Loucy (cell line): ENCODE data around the gene FAM124A.

Experiments used
- H2AFZ ChIP-seq: fragments of 200-600 bp; sonication (generic); 2 replicates; pipeline ENCODE4 v1.6.0; 2016; ENCODE audit warnings: antibody characterized with exemption, mild to moderate bottlenecking, low read length, moderate library complexity
- H3F3A ChIP-seq: fragments of 200-600 bp; 2 replicates; pipeline ENCODE4 v1.6.0; 2016; ENCODE audit warnings: antibody characterized with exemption, low read depth, mild to moderate bottlenecking
- H3K27me3 ChIP-seq: fragments of 200-600 bp; sonication (generic); 2 replicates; pipeline ENCODE4 v1.6.1; 2014; ENCODE audit warnings: low read length, mild to moderate bottlenecking; ENCODE audit not compliant: insufficient read depth, poor library complexity, severe bottlenecking
- H3K36me3 ChIP-seq: fragments of 200-600 bp; sonication (generic); 2 replicates; pipeline ENCODE4 v1.6.1; 2016; ENCODE audit warnings: low read length; ENCODE audit not compliant: insufficient read depth
- H3K4me1 ChIP-seq: fragments of 200-600 bp; sonication (generic); 2 replicates; pipeline ENCODE4 v1.5.1; 2014; ENCODE audit warnings: low read length, mild to moderate bottlenecking; ENCODE audit not compliant: insufficient read depth, poor library complexity, severe bottlenecking
- H3K4me2 ChIP-seq: fragments of 200-600 bp; sonication (generic); 2 replicates; pipeline ENCODE4 v1.6.0; 2014; ENCODE audit warnings: antibody characterized with exemption, low read length, low read depth, mild to moderate bottlenecking; ENCODE audit not compliant: poor library complexity, severe bottlenecking
- H3K4me3 ChIP-seq: fragments of 200-600 bp; sonication (generic); 2 replicates; pipeline ENCODE4 v1.5.1; 2014; ENCODE audit warnings: low read length, mild to moderate bottlenecking, mixed read lengths; ENCODE audit not compliant: poor library complexity, severe bottlenecking
- H3K79me2 ChIP-seq: fragments of 200-600 bp; sonication (generic); 2 replicates; pipeline ENCODE4 v1.6.1; 2014; ENCODE audit warnings: low read length; ENCODE audit not compliant: insufficient read depth
- H3K9ac ChIP-seq: fragments of 200-600 bp; sonication (generic); 2 replicates; pipeline ENCODE4 v1.6.0; 2014; ENCODE audit warnings: mild to moderate bottlenecking, low read depth, low read length, moderate library complexity; ENCODE audit not compliant: poor library complexity, severe bottlenecking
- H3K9me2 ChIP-seq: fragments of 200-600 bp; sonication (generic); replicated peaks from 2 replicates; pipeline ENCODE4 v1.6.1; 2016; ENCODE audit warnings: low read depth, low read length, mixed read lengths
- H3K9me3 ChIP-seq: fragments of 200-600 bp; sonication (generic); 2 replicates; pipeline ENCODE4 v1.6.1; 2014; ENCODE audit warnings: mild to moderate bottlenecking, antibody characterized with exemption, low read length, low read depth; ENCODE audit not compliant: insufficient read depth
- H4K20me1 ChIP-seq: fragments of 200-600 bp; sonication (generic); 2 replicates; pipeline ENCODE4 v1.6.0; 2014; ENCODE audit warnings: antibody characterized with exemption, low read length, mild to moderate bottlenecking; ENCODE audit not compliant: insufficient read depth, poor library complexity, severe bottlenecking
- CTCF ChIP-seq: fragments of 200-600 bp; sonication (generic); conservative IDR thresholded peaks from 2 replicates; pipeline ENCODE4 v1.5.1; 2014; ENCODE audit warnings: mild to moderate bottlenecking, antibody characterized with exemption, low read length
- EZH2phosphoT487 ChIP-seq: fragments of 200-600 bp; IDR thresholded peaks from 2 replicates; pipeline ENCODE4 v1.6.1; 2018; ENCODE audit warnings: antibody characterized with exemption, mild to moderate bottlenecking, moderate library complexity, borderline replicate concordance

FAM124A gene

GRCh38 chr13:51237887-51238286, 15.7 kb downstream of the FAM124A start:
- H2AFZ ChIP-seq, result no peak overlapping the region
- H4K20me1 ChIP-seq, result no peaks in the 10 kb centered on the region
- H3K36me3 ChIP-seq, result no peaks in the 10 kb centered on the region
- H3K9ac ChIP-seq, result no peak overlapping the region
- H3K4me1 ChIP-seq, result no peaks in the 10 kb centered on the region
- H3K9me3 ChIP-seq, result no peaks in the 10 kb centered on the region
- no peaks in the 10 kb centered on the region for H3K9me2 ChIP-seq
- no peak for TF ChIP-seq EZH2phosphoT487
- TF ChIP-seq CTCF, result no peak
- H3K4me2 ChIP-seq, result no peak overlapping the region
- no peaks in the 10 kb centered on the region for H3F3A ChIP-seq
- H3K79me2 ChIP-seq, result no peaks in the 10 kb centered on the region
- no peaks in the 10 kb centered on the region for H3K27me3 ChIP-seq
- H3K4me3 ChIP-seq, result no peak overlapping the region

DNA sequence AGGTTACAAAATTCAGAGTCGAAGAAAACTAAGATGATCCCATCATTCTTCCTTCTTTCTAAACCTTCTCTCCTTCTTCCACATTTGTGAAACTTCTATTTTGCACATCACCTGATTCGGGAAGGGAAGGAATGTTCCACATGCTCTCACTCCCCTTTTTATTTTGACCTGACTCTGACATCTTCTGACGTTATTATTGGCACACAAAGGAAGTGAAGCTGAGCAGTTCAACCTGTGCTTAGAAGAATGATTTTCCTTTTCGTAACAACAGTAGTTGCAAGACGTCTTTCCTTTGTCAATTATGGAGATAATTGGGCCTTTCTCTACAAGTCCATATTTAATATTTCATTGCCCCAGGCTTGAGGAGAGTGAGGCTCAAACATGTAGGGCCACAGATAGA, 18.0 kb downstream of the FAM124A start:
- no peak overlapping the region for H3K4me2 ChIP-seq
- H2AFZ ChIP-seq, result no peak overlapping the region
- no peak for TF ChIP-seq CTCF
- no peaks in the 10 kb centered on the region for H3K36me3 ChIP-seq
- no peaks in the 10 kb centered on the region for H3K27me3 ChIP-seq
- no peaks in the 10 kb centered on the region for H3F3A ChIP-seq
- no peaks in the 10 kb centered on the region for H3K9me3 ChIP-seq
- no peak overlapping the region for H3K4me3 ChIP-seq
- H3K9ac ChIP-seq, result no peak overlapping the region
- no peaks in the 10 kb centered on the region for H3K79me2 ChIP-seq
- H3K9me2 ChIP-seq, result no peaks in the 10 kb centered on the region
- no peaks in the 10 kb centered on the region for H4K20me1 ChIP-seq
- H3K4me1 ChIP-seq, result no peaks in the 10 kb centered on the region

GRCh38 chr13:51240958-51241357, 18.8 kb downstream of the FAM124A start:
- Histone ChIP-seq H3K9me3 (no peaks in the 10 kb centered on the region), H4K20me1 (no peaks in the 10 kb centered on the region), H3K79me2 (no peaks in the 10 kb centered on the region), H3K36me3 (no peaks in the 10 kb centered on the region), H3F3A (no peaks in the 10 kb centered on the region), H2AFZ (no peak overlapping the region), H3K27me3 (no peaks in the 10 kb centered on the region), H3K9ac (no peak overlapping the region), H3K4me2 (no peak overlapping the region), H3K9me2 (no peaks in the 10 kb centered on the region), H3K4me3 (no peak overlapping the region), H3K4me1 (no peaks in the 10 kb centered on the region)
- TF ChIP-seq EZH2phosphoT487 (no peak), CTCF (no peak)
